Osteoblast (primary cell): ENCODE results near the gene SCAMP2. TPM values are rescaled to one million over a fixed set of nuclear protein-coding genes. Genes with fewer than 3 reads are reported as not detected.
A peak's percentile ranks its signal among the peaks of the same experiment; 100 is the strongest.

Experiments used
- DNase-seq: peaks from one replicate; pipeline ENCODE4 v3.0.0; 2011; ENCODE audit warnings: low spot score, mixed read lengths; ENCODE audit not compliant: insufficient read length; ENCODE audit errors: missing footprints
- H2AFZ ChIP-seq: 2 replicates; pipeline ENCODE4 v1.6.0; 2011; ENCODE audit warnings: mild to moderate bottlenecking, low read length
- H3K27ac ChIP-seq: 2 replicates; pipeline ENCODE4 v1.5.1; 2011; ENCODE audit warnings: mild to moderate bottlenecking, low read depth, low read length, moderate library complexity
- H3K27me3 ChIP-seq: 2 replicates; pipeline ENCODE4 v1.6.0; 2012; ENCODE audit warnings: mild to moderate bottlenecking, control low read depth, inconsistent platforms, low read length, moderate library complexity; ENCODE audit not compliant: insufficient read depth
- H3K36me3 ChIP-seq: 2 replicates; pipeline ENCODE4 v1.5.1; 2011; ENCODE audit warnings: mild to moderate bottlenecking, low read length, control low read depth, moderate library complexity; ENCODE audit not compliant: insufficient read depth
- H3K4me1 ChIP-seq: 2 replicates; pipeline ENCODE4 v1.5.1; 2011; ENCODE audit warnings: mild to moderate bottlenecking, low read length, control low read depth, moderate library complexity; ENCODE audit not compliant: insufficient read depth
- H3K4me2 ChIP-seq: 2 replicates; pipeline ENCODE4 v1.6.0; 2011; ENCODE audit warnings: mild to moderate bottlenecking, low read length; ENCODE audit not compliant: insufficient read depth
- H3K4me3 ChIP-seq: fragments of 200-600 bp; sonication (generic); 3 replicates; pipeline ENCODE4 v1.5.1; 2012; ENCODE audit warnings: mild to moderate bottlenecking, low read length, inconsistent platforms; ENCODE audit not compliant: insufficient read depth
- H3K79me2 ChIP-seq: 2 replicates; pipeline ENCODE4 v1.6.0; 2012; ENCODE audit warnings: mild to moderate bottlenecking, low read length, control low read depth, inconsistent platforms; ENCODE audit not compliant: insufficient read depth
- H3K9me3 ChIP-seq: 2 replicates; pipeline ENCODE4 v1.5.1; 2011; ENCODE audit warnings: low read depth, low read length, control low read depth
- H4K20me1 ChIP-seq: 2 replicates; pipeline ENCODE4 v1.6.0; 2012; ENCODE audit warnings: mild to moderate bottlenecking, low read length, control low read depth; ENCODE audit not compliant: insufficient read depth
- total RNA-seq: library from RNA; depleted of rRNA; stranded (reverse); fragments of >200 nt; gene quantifications from 2 replicates; pipeline ENCODE4 v1.2.3, GENCODE V29; 2012
- TF ChIP-seq, protein P1 (sequence below): IDR thresholded peaks from 2 replicates; pipeline ENCODE4 v1.5.1; 2011; ENCODE audit warnings: mild to moderate bottlenecking, low read depth, low read length, moderate library complexity; ENCODE audit errors: extremely low read depth

Gene SCAMP2
- total RNA-seq, 1 donor = 23.9 TPM

DNA sequence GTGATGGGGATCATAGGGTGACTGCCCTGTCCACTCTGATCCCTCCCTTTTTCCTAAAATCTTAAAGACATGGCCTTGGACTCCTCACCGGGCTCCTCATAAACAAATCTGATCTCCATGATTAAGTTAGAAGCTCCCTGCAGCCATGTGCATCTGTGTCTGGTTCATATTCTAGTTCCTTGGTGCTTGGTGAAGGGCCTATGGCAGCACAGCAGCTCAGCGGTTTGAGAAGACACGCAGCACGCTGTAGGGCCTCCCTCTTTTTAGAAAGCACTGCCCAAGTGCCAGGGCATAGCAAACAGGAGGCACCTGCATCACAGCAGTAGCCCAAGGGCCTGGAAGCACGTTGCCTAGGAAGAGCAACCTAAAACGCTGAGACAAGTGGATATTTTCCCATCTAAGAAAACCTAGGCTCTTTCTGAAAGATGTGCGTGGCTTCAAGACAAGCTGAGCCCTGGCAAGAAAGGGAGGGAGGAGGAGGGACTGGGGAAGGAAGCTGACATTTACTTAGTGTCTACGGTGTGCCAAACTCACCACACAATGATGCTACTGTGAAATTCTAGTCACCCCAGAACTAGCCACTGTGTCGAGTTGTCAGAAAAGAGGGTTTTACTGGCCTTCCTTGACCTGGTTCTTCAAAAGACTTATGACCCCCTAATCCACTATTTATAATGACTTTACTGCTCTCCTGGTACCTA is 15.3 kb downstream of the SCAMP2 start:
- Histone ChIP-seq H3K4me1 (no peaks in the 10 kb centered on the region), H3K4me3 (no peak overlapping the region), H3K27ac (no peak overlapping the region), H3K27me3 (no peaks in the 10 kb centered on the region), H3K4me2 (no peak overlapping the region), H2AFZ (no peak overlapping the region), H3K9me3 (no peaks in the 10 kb centered on the region), H4K20me1 (peaks cover 19% of the 10 kb centered on the region), H3K79me2 (peaks cover 56% of the 10 kb centered on the region), H3K36me3 (peaks cover 10% of the 10 kb centered on the region)
- peak; percentile 35 for DNase-seq
- TF ChIP-seq, protein P1, sequence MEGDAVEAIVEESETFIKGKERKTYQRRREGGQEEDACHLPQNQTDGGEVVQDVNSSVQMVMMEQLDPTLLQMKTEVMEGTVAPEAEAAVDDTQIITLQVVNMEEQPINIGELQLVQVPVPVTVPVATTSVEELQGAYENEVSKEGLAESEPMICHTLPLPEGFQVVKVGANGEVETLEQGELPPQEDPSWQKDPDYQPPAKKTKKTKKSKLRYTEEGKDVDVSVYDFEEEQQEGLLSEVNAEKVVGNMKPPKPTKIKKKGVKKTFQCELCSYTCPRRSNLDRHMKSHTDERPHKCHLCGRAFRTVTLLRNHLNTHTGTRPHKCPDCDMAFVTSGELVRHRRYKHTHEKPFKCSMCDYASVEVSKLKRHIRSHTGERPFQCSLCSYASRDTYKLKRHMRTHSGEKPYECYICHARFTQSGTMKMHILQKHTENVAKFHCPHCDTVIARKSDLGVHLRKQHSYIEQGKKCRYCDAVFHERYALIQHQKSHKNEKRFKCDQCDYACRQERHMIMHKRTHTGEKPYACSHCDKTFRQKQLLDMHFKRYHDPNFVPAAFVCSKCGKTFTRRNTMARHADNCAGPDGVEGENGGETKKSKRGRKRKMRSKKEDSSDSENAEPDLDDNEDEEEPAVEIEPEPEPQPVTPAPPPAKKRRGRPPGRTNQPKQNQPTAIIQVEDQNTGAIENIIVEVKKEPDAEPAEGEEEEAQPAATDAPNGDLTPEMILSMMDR = no peak

DNA sequence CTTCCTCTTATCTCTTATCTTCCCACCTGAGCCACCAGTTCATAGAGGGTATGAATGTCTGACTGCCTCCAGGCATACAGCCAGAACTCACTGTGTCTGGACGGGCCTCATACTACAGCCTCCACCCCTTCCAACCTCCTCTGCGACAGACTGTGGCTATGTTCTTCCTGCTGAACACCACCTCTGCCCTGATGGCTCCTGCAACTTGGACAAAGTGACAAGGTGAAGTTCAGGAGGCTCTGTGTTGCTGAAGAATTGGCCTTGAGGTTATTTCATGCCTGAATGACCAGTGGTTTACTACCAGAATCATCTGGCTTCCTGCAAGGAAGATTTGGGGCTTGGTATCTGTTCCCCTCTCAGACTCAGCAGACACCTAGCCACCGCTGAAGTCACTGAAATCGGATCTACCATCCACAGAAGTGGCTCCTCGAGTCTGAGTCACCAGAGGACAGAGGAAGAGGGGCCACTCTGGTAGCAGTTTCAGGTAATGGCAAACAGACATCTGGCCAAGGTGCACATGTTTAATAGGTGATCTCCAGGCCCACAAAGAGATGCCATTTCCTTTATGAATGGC is 16.0 kb downstream of the SCAMP2 start:
- Histone ChIP-seq H3K4me2 (no peak overlapping the region), H3K4me1 (no peaks in the 10 kb centered on the region), H3K4me3 (no peak overlapping the region), H3K79me2 (peaks cover 53% of the 10 kb centered on the region), H3K36me3 (peaks cover 17% of the 10 kb centered on the region), H4K20me1 (peaks cover 19% of the 10 kb centered on the region), H3K27ac (no peak overlapping the region), H2AFZ (no peak overlapping the region), H3K27me3 (no peaks in the 10 kb centered on the region), H3K9me3 (no peaks in the 10 kb centered on the region)
- TF ChIP-seq, protein P1 = no peak
- DNase-seq = peak; percentile 74

DNA sequence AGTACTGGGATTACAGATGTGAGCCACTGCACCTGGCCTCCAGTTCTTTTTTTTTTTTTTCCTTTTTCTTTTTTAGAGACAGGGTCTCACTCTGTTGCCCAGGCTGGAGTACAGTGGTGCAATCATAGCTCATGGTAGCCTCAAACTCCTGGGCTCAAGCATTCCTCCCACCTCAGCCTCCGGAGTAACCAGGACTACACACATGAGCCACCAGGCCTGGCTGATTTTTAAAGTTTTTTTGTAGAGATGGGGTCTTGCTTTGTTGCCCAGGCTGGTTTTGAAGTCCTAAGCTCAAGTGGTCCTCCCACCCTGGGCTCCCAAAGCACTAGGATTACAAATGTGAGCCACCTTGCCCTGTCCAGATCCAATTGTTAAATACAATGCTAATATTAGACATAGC is 16.6 kb downstream of the SCAMP2 start:
- Histone ChIP-seq H4K20me1 (peaks cover 19% of the 10 kb centered on the region), H3K36me3 (peaks cover 23% of the 10 kb centered on the region), H2AFZ (no peak overlapping the region), H3K27me3 (no peaks in the 10 kb centered on the region), H3K4me1 (no peaks in the 10 kb centered on the region), H3K4me2 (no peak overlapping the region), H3K79me2 (peaks cover 51% of the 10 kb centered on the region), H3K9me3 (no peaks in the 10 kb centered on the region), H3K4me3 (no peak overlapping the region), H3K27ac (no peak overlapping the region)
- TF ChIP-seq, protein P1 = no peak
- DNase-seq = no peak

DNA sequence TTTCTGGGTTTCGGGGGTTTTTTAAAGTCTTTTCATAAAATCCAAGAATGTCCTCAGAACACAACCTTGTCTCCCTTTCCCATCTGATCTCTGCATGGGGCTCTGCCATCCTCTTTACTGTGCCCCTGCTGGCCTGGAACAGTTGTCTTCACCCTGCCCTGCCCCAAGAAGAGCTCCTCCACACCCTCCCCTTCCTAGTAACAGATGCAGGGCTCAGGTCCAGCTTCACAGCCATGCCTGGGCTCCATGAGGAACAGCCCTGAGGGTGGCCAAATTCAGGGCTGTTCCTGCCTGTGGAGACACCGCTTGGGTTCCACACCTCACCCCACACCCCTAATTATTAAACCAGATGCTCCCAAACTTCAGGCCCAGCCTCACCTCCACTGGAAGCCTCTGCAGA is 17.3 kb downstream of the SCAMP2 start:
- Histone ChIP-seq H3K4me2 (no peak overlapping the region), H3K4me1 (no peaks in the 10 kb centered on the region), H3K79me2 (peaks cover 46% of the 10 kb centered on the region), H4K20me1 (peaks cover 19% of the 10 kb centered on the region), H3K36me3 (peaks cover 29% of the 10 kb centered on the region), H3K4me3 (no peak overlapping the region), H3K9me3 (no peaks in the 10 kb centered on the region), H2AFZ (no peak overlapping the region), H3K27me3 (no peaks in the 10 kb centered on the region), H3K27ac (no peak overlapping the region)
- no peak for DNase-seq
- TF ChIP-seq, protein P1 = no peak
